ENCODE data around the gene FN3K. TPM values are rescaled to one million over a fixed set of nuclear protein-coding genes. Genes with fewer than 3 reads are reported as not detected.

FN3K gene
- total and polyA plus RNA-seq, 2 of the 4 experiments (the other 2 are of a cell fraction): 0.90 to 2.9 TPM

DNA sequence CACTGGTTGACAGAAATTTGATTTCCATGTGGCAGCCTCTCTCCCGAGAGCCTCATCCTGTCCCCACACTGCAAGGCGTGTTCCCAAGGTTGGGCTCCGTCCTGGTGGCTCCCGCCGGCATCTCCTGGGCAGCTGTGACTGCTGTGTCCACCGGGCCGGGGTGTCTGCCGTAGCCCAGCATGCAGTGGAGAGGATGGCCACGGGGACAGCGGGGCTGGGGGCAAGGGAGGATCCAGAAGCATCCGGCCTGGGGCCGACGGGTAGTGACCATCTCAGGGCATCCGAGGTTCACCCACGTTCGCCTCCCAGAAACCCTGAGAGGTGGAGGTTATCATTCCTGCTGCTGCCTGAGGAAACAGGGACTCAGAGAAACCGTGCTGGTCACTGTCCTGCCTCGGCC, 29.7 kb upstream of the FN3K start:
- DNase-seq (no peak), ATAC-seq (ENCODE audit: low read depth) (no peak)
- Histone ChIP-seq H3K79me1 (ENCODE audit: low read depth in 1 of 2, low read length in 2 of 2) (no peaks in the 10 kb centered on the region), H2AK5ac (ENCODE audit: low read depth, low read length) (no peak overlapping the region), H3K9ac (ENCODE audit: low read depth, low read length) (no peak overlapping the region), H4K5ac (ENCODE audit: low read depth, low read length) (no peak overlapping the region), H3K4me2 (ENCODE audit: low read depth, low read length) (no peak overlapping the region), H4K91ac (ENCODE audit: insufficient read depth, low read depth, low read length) (no peak overlapping the region), H2AK9ac (replicated peaks; ENCODE audit: low read depth, low read length, poor library complexity) (no peak overlapping the region), H2BK120ac (ENCODE audit: low read depth, low read length) (no peak overlapping the region), H3K23ac (ENCODE audit: low read depth, low read length) (no peak overlapping the region), H3K27ac (ENCODE audit: insufficient read depth, low read length) (no peak overlapping the region), H3K56ac (ENCODE audit: extremely low read depth, insufficient read depth, low read length) (no peak overlapping the region), H3K4me3 (ENCODE audit: insufficient read depth, low read depth, low read length) (no peak overlapping the region), H3K18ac (ENCODE audit: low read depth, low read length) (no peak overlapping the region), H3K4ac (ENCODE audit: low read depth, low read length) (no peak overlapping the region), H2BK15ac (ENCODE audit: low read depth, low read length) (no peak overlapping the region), H3K27me3 (ENCODE audit: control insufficient read depth, insufficient read depth, low read length) (peaks cover 12% of the 10 kb centered on the region; the same call in 1 of the 2 replicates), H4K8ac (ENCODE audit: low read depth in 2 of 2, low read length in 2 of 2) (no peak overlapping the region), H3K9me3 (ENCODE audit: control insufficient read depth, insufficient read depth, low read length) (no peaks in the 10 kb centered on the region), H3K9me1 (ENCODE audit: insufficient read depth, low read length) (no peaks in the 10 kb centered on the region), H2BK5ac (ENCODE audit: low read depth, low read length, poor library complexity, severe bottlenecking) (no peak overlapping the region), H2AFZ (replicated peaks; ENCODE audit: low read length, poor library complexity) (no peak overlapping the region), H4K20me1 (ENCODE audit: insufficient read depth, low read length) (no peaks in the 10 kb centered on the region), H3K4me1 (ENCODE audit: control insufficient read depth, insufficient read depth, low read length) (no peaks in the 10 kb centered on the region), H3K36me3 (ENCODE audit: control insufficient read depth, insufficient read depth, low read length) (no peaks in the 10 kb centered on the region), H3K14ac (replicated peaks; ENCODE audit: low read depth, low read length) (no peak overlapping the region), H2BK20ac (ENCODE audit: low read depth, low read length) (no peak overlapping the region)
- WGBS, 2 experiments (ENCODE audit: extremely low coverage in 2 of 2, insufficient read length in 1 of 2): 76% methylated on average over 12 of the region's 18 CpGs; no CpG with 5 or more reads in 1 of the 2 experiments
- dilution Hi-C loops (cut with HindIII; ENCODE audit: low sequenced_read_pairs, unreplicated experiment): no loop called here
- TF ChIP-seq MAFK (IDR thresholded peaks at IDR 0.05; ENCODE audit: low read depth, low read length) (no peak), CHD1 (IDR thresholded peaks at IDR 0.05; ENCODE audit: low read depth, low read length) (no peak), MAZ (IDR thresholded peaks at IDR 0.05; ENCODE audit: borderline replicate concordance, low read depth, low read length) (no peak), RCOR1 (IDR thresholded peaks at IDR 0.05; ENCODE audit: insufficient replicate concordance, low read length) (no peak), RFX5 (IDR thresholded peaks at IDR 0.05; ENCODE audit: low read depth, low read length) (no peak), BHLHE40 (IDR thresholded peaks at IDR 0.05; ENCODE audit: low read depth, low read length) (no peak), RAD21 (IDR thresholded peaks at IDR 0.05; ENCODE audit: low read length) (no peak), CEBPB (IDR thresholded peaks at IDR 0.05; ENCODE audit: low read depth, low read length) (no peak), FOS (IDR thresholded peaks at IDR 0.05; ENCODE audit: low read depth, low read length) (no peak)
- TF ChIP-seq, protein P1, sequence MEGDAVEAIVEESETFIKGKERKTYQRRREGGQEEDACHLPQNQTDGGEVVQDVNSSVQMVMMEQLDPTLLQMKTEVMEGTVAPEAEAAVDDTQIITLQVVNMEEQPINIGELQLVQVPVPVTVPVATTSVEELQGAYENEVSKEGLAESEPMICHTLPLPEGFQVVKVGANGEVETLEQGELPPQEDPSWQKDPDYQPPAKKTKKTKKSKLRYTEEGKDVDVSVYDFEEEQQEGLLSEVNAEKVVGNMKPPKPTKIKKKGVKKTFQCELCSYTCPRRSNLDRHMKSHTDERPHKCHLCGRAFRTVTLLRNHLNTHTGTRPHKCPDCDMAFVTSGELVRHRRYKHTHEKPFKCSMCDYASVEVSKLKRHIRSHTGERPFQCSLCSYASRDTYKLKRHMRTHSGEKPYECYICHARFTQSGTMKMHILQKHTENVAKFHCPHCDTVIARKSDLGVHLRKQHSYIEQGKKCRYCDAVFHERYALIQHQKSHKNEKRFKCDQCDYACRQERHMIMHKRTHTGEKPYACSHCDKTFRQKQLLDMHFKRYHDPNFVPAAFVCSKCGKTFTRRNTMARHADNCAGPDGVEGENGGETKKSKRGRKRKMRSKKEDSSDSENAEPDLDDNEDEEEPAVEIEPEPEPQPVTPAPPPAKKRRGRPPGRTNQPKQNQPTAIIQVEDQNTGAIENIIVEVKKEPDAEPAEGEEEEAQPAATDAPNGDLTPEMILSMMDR (conservative IDR thresholded peaks at IDR 0.05; ENCODE audit: low read depth, low read length): no peak
- TF ChIP-seq, protein P2, sequence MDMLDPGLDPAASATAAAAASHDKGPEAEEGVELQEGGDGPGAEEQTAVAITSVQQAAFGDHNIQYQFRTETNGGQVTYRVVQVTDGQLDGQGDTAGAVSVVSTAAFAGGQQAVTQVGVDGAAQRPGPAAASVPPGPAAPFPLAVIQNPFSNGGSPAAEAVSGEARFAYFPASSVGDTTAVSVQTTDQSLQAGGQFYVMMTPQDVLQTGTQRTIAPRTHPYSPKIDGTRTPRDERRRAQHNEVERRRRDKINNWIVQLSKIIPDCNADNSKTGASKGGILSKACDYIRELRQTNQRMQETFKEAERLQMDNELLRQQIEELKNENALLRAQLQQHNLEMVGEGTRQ (IDR thresholded peaks at IDR 0.05; ENCODE audit: low read depth, low read length): no peak
- TF ChIP-seq, protein P3, sequence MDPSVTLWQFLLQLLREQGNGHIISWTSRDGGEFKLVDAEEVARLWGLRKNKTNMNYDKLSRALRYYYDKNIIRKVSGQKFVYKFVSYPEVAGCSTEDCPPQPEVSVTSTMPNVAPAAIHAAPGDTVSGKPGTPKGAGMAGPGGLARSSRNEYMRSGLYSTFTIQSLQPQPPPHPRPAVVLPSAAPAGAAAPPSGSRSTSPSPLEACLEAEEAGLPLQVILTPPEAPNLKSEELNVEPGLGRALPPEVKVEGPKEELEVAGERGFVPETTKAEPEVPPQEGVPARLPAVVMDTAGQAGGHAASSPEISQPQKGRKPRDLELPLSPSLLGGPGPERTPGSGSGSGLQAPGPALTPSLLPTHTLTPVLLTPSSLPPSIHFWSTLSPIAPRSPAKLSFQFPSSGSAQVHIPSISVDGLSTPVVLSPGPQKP (IDR thresholded peaks at IDR 0.05; ENCODE audit: borderline replicate concordance, low read depth, low read length): no peak
- BruUV-seq (replicated peaks): no TSS peak
- CTCF ChIA-PET: no interaction called here
- POLR2A ChIA-PET (ENCODE audit: unreplicated experiment): no interaction called here
- intact Hi-C loops (cut with micrococcal nuclease): no loop called here
- in situ Hi-C loops (cut with MboI; ENCODE audit: low sequenced_read_pairs): no loop called here
